GM23338 (cell line): ENCODE data around the gene VAMP2.

Experiments used
- JUNB ChIP-seq: IDR thresholded peaks from one replicate; pipeline ENCODE4 v1.6.1; 2016; ENCODE audit warnings: antibody characterized with exemption; ENCODE audit not compliant: unreplicated experiment
- REST ChIP-seq: IDR thresholded peaks from one replicate; pipeline ENCODE4 v1.6.1; 2018; ENCODE audit warnings: antibody characterized with exemption; ENCODE audit not compliant: unreplicated experiment
- ZNF114 ChIP-seq: fragments of 250-450 bp; sonication (Bioruptor Pico); IDR thresholded peaks from 2 replicates; pipeline ENCODE4 v1.5.0; 2020; ENCODE audit warnings: mild to moderate bottlenecking, moderate library complexity
- TF ChIP-seq, protein P1 (sequence below), 2 experiments: fragments of 200-600 bp in 1 of 2; sonication (generic) in 1 of 2; conservative IDR thresholded peaks; 2 replicates each; pipeline versions ENCODE4 v1.5.1 to v1.6.1; 2016 to 2017; ENCODE audit warnings: antibody characterized with exemption in 2 of 2, low read depth in 2 of 2, mild to moderate bottlenecking in 2 of 2, moderate library complexity in 1 of 2

DNA sequence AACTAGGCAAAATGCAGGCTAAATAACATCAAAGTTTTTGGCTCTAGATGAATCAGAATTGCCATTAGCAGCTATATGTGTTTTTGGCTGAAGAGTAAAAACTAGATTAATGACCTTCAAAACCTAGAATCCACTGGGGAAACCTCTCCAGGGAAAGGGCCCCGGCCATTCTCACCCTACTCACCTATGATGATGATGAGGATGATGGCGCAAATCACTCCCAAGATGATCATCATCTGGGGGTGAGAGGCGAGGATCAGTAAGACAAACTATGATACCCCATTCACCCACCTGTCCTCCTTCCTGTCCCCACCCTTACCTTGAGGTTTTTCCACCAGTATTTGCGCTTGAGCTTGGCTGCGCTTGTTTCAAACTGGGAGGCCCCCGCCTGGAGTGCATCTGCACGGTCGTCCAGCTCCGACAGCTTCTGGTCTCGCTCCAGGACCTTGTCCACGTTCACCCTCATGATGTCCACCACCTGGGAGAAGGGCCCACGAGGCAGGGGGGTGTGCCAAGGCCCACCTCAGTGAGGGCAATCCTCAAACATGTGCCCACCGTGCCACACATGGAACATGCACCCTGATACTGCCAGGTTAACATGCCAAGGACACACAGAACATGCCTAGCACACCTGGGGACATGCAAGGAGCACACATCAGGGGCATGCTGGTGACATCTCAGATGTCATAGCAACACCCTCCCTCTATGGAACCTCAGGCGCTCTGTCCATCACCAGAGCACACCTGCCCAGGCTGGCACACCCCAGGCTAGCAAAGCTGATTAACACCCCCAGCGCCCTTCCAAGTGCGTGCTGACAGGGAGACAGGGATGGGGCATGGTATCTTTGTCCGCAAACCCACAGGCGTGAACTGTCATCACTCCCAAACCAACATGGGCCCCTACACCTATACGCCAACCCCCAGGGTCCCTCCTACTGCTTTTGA lies 1.2 kb downstream of the VAMP2 start:
- TF ChIP-seq JUNB: no peak
- TF ChIP-seq ZNF114 (CRISPR knock-in tag): no peak
- TF ChIP-seq REST: no peak
- TF ChIP-seq, protein P1, sequence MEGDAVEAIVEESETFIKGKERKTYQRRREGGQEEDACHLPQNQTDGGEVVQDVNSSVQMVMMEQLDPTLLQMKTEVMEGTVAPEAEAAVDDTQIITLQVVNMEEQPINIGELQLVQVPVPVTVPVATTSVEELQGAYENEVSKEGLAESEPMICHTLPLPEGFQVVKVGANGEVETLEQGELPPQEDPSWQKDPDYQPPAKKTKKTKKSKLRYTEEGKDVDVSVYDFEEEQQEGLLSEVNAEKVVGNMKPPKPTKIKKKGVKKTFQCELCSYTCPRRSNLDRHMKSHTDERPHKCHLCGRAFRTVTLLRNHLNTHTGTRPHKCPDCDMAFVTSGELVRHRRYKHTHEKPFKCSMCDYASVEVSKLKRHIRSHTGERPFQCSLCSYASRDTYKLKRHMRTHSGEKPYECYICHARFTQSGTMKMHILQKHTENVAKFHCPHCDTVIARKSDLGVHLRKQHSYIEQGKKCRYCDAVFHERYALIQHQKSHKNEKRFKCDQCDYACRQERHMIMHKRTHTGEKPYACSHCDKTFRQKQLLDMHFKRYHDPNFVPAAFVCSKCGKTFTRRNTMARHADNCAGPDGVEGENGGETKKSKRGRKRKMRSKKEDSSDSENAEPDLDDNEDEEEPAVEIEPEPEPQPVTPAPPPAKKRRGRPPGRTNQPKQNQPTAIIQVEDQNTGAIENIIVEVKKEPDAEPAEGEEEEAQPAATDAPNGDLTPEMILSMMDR (conservative IDR thresholded peaks at IDR 0.05; ENCODE audit: low read depth in 2 of 2): no peak
